Measurements from ENCODE around the gene PCMTD2. TPM values are rescaled to one million over a fixed set of nuclear protein-coding genes. Genes with fewer than 3 reads are reported as not detected.

The PCMTD2 gene
- total and polyA plus RNA-seq, 2 of the 13 experiments (the other 11 are each of a cell fraction or from before 2014, with no cell fraction given): 47.0 to 76.9 TPM

DNA sequence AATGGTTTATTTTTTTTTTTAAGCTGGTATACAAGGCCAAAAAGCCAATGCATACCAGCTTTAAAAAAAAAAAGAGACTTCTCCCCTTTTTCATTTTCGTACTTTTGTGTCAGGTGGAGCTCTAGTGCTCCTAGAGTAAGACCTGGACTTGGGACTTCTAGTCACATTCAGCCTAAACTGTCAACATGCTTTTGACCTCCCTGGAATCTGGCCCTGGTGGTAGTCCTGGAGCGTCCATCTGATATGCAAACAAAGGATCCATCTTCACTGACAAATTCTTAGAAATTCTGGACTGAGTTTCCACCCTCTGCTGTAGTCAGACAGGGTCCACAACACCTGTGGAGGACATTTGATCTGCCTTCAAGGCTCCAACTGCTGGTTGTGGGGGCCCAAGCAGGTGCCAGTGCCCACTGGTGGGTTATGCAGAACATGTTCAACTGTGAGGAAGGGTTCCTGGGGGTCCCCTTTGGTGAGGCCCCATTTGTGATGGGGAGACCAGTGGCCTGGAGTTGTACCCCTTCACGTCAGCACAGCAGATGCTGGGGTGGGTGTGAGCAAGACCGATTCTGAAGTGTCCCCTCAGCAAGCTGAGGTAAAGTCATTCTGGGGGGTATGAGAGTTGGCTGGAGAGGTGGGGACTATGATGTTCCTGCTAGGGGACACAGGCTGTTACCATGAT is 12.6 kb upstream of the PCMTD2 start (continued):
- TF ChIP-seq KDM5B (CRISPR knock-in tag; IDR thresholded peaks at IDR 0.05; ENCODE audit: borderline replicate concordance) (peak; percentile 47; the same call in 1 of the 2 replicates), HNRNPUL1 (IDR thresholded peaks at IDR 0.05; ENCODE audit: low read depth, low read length) (no peak), RXRB (CRISPR knock-in tag; IDR thresholded peaks at IDR 0.05; ENCODE audit: borderline replicate concordance) (peak; percentile 96), ZNF136 (CRISPR knock-in tag; IDR thresholded peaks at IDR 0.05; ENCODE audit: low read depth) (peak; percentile 98; the same call in 1 of the 2 replicates), SMC3 (IDR thresholded peaks at IDR 0.05; ENCODE audit: low read length) (peak; percentile 62), HNF4G (IDR thresholded peaks at IDR 0.05; ENCODE audit: borderline replicate concordance, low read depth, low read length) (peak; percentile 99), HNF4G (CRISPR knock-in tag; IDR thresholded peaks at IDR 0.05; ENCODE audit: borderline replicate concordance, low read depth) (peak; percentile 90; the same call in 1 of the 2 replicates), SPEN (CRISPR knock-in tag; IDR thresholded peaks at IDR 0.05; ENCODE audit: low read depth) (peak; percentile 56), DPF2 (CRISPR knock-in tag; IDR thresholded peaks at IDR 0.05; ENCODE audit: borderline replicate concordance, low read depth) (peak; percentile 75), ZNF652 (CRISPR knock-in tag; IDR thresholded peaks at IDR 0.05; ENCODE audit: borderline replicate concordance, low read depth) (no peak), SOX6 (IDR thresholded peaks at IDR 0.05) (no peak), SOX6 (CRISPR knock-in tag; IDR thresholded peaks at IDR 0.05) (peak; percentile 91), POLR2AphosphoS2 (IDR thresholded peaks at IDR 0.05; ENCODE audit: low read depth, low read length) (no peak), NFYC (CRISPR knock-in tag; IDR thresholded peaks at IDR 0.05) (no peak), ZNF441 (CRISPR knock-in tag; IDR thresholded peaks at IDR 0.05; ENCODE audit: borderline replicate concordance) (peak; percentile 78), ZNF644 (CRISPR knock-in tag; IDR thresholded peaks at IDR 0.05; ENCODE audit: low read depth) (peak; percentile 86), EHMT2 (IDR thresholded peaks at IDR 0.05; ENCODE audit: borderline replicate concordance, low read depth, low read length) (0 out of 2 replicates have a peak, but pooled peaks have one; percentile 63), YY1 (IDR thresholded peaks at IDR 0.05; ENCODE audit: insufficient read depth, insufficient replicate concordance, low read depth, low read length) (peak; percentile 26), REXO4 (CRISPR knock-in tag; IDR thresholded peaks at IDR 0.05; ENCODE audit: borderline replicate concordance) (no peak)
- TF ChIP-seq, protein P1, sequence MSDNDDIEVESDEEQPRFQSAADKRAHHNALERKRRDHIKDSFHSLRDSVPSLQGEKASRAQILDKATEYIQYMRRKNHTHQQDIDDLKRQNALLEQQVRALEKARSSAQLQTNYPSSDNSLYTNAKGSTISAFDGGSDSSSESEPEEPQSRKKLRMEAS (IDR thresholded peaks at IDR 0.05): peak; percentile 81
- TF ChIP-seq, protein P2, sequence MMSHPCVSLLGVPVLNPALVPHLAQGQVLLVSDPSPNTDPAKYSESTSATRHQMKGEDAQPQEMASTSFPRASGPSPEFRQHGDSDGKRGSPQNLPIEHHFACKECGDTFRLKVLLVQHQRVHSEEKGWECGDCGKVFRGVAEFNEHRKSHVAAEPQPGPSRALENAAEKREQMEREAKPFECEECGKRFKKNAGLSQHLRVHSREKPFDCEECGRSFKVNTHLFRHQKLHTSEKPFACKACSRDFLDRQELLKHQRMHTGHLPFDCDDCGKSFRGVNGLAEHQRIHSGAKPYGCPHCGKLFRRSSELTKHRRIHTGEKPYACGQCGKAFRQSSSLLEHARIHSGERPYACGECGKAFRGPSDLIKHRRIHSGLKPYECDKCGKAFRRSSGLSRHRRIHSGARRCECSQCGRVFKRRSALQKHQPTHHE (CRISPR knock-in tag; IDR thresholded peaks at IDR 0.05; ENCODE audit: borderline replicate concordance): no peak
- TF ChIP-seq, protein P3, sequence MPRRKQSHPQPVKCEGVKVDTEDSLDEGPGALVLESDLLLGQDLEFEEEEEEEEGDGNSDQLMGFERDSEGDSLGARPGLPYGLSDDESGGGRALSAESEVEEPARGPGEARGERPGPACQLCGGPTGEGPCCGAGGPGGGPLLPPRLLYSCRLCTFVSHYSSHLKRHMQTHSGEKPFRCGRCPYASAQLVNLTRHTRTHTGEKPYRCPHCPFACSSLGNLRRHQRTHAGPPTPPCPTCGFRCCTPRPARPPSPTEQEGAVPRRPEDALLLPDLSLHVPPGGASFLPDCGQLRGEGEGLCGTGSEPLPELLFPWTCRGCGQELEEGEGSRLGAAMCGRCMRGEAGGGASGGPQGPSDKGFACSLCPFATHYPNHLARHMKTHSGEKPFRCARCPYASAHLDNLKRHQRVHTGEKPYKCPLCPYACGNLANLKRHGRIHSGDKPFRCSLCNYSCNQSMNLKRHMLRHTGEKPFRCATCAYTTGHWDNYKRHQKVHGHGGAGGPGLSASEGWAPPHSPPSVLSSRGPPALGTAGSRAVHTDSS (CRISPR knock-in tag; conservative IDR thresholded peaks at IDR 0.05): no peak
- TF ChIP-seq, protein P4, sequence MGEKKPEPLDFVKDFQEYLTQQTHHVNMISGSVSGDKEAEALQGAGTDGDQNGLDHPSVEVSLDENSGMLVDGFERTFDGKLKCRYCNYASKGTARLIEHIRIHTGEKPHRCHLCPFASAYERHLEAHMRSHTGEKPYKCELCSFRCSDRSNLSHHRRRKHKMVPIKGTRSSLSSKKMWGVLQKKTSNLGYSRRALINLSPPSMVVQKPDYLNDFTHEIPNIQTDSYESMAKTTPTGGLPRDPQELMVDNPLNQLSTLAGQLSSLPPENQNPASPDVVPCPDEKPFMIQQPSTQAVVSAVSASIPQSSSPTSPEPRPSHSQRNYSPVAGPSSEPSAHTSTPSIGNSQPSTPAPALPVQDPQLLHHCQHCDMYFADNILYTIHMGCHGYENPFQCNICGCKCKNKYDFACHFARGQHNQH (CRISPR knock-in tag; IDR thresholded peaks at IDR 0.05): peak; percentile 93
- TF ChIP-seq, protein P5, sequence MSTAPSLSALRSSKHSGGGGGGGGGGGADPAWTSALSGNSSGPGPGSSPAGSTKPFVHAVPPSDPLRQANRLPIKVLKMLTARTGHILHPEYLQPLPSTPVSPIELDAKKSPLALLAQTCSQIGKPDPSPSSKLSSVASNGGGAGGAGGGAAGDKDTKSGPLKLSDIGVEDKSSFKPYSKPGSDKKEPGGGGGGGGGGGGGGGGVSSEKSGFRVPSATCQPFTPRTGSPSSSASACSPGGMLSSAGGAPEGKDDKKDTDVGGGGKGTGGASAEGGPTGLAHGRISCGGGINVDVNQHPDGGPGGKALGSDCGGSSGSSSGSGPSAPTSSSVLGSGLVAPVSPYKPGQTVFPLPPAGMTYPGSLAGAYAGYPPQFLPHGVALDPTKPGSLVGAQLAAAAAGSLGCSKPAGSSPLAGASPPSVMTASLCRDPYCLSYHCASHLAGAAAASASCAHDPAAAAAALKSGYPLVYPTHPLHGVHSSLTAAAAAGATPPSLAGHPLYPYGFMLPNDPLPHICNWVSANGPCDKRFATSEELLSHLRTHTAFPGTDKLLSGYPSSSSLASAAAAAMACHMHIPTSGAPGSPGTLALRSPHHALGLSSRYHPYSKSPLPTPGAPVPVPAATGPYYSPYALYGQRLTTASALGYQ (CRISPR knock-in tag; IDR thresholded peaks at IDR 0.05): peak; percentile 78; the same call in 1 of the 2 replicates
